Measurements from ENCODE around the gene VPS18.
A peak's percentile ranks its signal among the peaks of the same experiment; 100 is the strongest.

The VPS18 gene

GRCh38 chr15:40894681-40895448, 615 bp downstream of the VPS18 start:
- POLR2A ChIA-PET: interaction anchor here (0.7 to 1.4 kb wide), 7 partner anchors 21 to 305 kb away, joined by 3 to 15 read pairs (median 5); partner anchors contain the start of genes CHAC1 and RHOV
- CTCF ChIA-PET: interaction anchor here (0.6 to 4.7 kb wide), 59 partner anchors 10 to 452 kb away, joined by 3 to 112 read pairs (median 4); partner anchors contain the start of genes CHAC1, CHP1, DLL4 and KNL1
- DNase-seq (ENCODE audit: extremely low spot score): peak; percentile 69
- TF ChIP-seq, protein P1, sequence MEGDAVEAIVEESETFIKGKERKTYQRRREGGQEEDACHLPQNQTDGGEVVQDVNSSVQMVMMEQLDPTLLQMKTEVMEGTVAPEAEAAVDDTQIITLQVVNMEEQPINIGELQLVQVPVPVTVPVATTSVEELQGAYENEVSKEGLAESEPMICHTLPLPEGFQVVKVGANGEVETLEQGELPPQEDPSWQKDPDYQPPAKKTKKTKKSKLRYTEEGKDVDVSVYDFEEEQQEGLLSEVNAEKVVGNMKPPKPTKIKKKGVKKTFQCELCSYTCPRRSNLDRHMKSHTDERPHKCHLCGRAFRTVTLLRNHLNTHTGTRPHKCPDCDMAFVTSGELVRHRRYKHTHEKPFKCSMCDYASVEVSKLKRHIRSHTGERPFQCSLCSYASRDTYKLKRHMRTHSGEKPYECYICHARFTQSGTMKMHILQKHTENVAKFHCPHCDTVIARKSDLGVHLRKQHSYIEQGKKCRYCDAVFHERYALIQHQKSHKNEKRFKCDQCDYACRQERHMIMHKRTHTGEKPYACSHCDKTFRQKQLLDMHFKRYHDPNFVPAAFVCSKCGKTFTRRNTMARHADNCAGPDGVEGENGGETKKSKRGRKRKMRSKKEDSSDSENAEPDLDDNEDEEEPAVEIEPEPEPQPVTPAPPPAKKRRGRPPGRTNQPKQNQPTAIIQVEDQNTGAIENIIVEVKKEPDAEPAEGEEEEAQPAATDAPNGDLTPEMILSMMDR (IDR thresholded peaks at IDR 0.05; ENCODE audit: control extremely low read depth, extremely low read depth, low read depth, missing control alignments): peak; percentile 22

DNA sequence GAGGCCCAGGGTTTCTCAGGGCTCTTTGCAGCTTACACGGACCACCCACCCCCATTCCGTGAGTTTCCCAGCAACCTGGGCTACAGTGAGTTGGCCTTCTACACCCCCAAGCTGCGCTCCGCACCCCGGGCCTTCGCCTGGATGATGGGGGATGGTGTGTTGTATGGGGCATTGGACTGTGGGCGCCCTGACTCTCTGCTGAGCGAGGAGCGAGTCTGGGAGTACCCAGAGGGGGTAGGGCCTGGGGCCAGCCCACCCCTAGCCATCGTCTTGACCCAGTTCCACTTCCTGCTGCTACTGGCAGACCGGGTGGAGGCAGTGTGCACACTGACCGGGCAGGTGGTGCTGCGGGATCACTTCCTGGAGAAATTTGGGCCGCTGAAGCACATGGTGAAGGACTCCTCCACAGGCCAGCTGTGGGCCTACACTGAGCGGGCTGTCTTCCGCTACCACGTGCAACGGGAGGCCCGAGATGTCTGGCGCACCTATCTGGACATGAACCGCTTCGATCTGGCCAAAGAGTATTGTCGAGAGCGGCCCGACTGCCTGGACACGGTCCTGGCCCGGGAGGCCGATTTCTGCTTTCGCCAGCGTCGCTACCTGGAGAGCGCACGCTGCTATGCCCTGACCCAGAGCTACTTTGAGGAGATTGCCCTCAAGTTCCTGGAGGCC, 5.4 kb downstream of the VPS18 start:
- TF ChIP-seq, protein P1 (IDR thresholded peaks at IDR 0.05; ENCODE audit: control extremely low read depth, extremely low read depth, low read depth, missing control alignments): no peak
- no peak for DNase-seq (ENCODE audit: extremely low spot score)
- POLR2A ChIA-PET: no interaction called here
- CTCF ChIA-PET: interaction anchor here (0.8 to 9.6 kb wide), 5 partner anchors 8 to 287 kb away, joined by 3 to 155 read pairs (median 5); partner anchors contain the start of gene RHOV

DNA sequence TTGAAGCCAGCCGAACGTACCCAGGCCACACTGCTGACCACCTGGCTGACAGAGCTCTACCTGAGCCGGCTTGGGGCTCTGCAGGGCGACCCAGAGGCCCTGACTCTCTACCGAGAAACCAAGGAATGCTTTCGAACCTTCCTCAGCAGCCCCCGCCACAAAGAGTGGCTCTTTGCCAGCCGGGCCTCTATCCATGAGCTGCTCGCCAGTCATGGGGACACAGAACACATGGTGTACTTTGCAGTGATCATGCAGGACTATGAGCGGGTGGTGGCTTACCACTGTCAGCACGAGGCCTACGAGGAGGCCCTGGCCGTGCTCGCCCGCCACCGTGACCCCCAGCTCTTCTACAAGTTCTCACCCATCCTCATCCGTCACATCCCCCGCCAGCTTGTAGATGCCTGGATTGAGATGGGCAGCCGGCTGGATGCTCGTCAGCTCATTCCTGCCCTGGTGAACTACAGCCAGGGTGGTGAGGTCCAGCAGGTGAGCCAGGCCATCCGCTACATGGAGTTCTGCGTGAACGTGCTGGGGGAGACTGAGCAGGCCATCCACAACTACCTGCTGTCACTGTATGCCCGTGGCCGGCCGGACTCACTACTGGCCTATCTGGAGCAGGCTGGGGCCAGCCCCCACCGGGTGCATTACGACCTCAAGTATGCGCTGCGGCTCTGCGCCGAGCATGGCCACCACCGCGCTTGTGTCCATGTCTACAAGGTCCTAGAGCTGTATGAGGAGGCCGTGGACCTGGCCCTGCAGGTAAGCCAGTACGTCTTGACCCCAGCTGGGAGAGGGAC, 6.2 kb downstream of the VPS18 start:
- no peak for DNase-seq (ENCODE audit: extremely low spot score)
- TF ChIP-seq, protein P1 (IDR thresholded peaks at IDR 0.05; ENCODE audit: control extremely low read depth, extremely low read depth, low read depth, missing control alignments): no peak
- CTCF ChIA-PET: interaction anchor here (0.6 to 12.1 kb wide), 8 partner anchors 9 to 286 kb away, joined by 3 to 155 read pairs (median 4); partner anchors contain the start of genes DLL4 and RHOV
- POLR2A ChIA-PET: no interaction called here

- ChIA-PET CTCF (interaction anchor here (0.6 to 12.1 kb wide), 6 partner anchors 30 to 285 kb away, joined by 3 to 155 read pairs (median 29); partner anchors contain the start of genes DLL4 and RHOV), POLR2A (no interaction called here)
- no peak for DNase-seq (ENCODE audit: extremely low spot score)
- TF ChIP-seq, protein P1 (IDR thresholded peaks at IDR 0.05; ENCODE audit: control extremely low read depth, extremely low read depth, low read depth, missing control alignments): no peak
Measured at GRCh38 chr15:40901053-40901443, 6.8 kb downstream of the VPS18 start.

GRCh38 chr15:40902605-40903561, 8.6 kb downstream of the VPS18 start:
- TF ChIP-seq, protein P1 (IDR thresholded peaks at IDR 0.05; ENCODE audit: control extremely low read depth, extremely low read depth, low read depth, missing control alignments): peak; percentile 2
- POLR2A ChIA-PET: interaction anchor here (0.6 kb wide), 1 partner anchor 133 kb away, joined by 5 read pairs; no protein-coding TSS in a partner anchor
- CTCF ChIA-PET: interaction anchor here (0.8 to 12.1 kb wide), 33 partner anchors 7 to 430 kb away, joined by 3 to 215 read pairs (median 5); partner anchors contain the start of genes CHAC1, DLL4, GCHFR and NUSAP1
- DNase-seq (ENCODE audit: extremely low spot score): no peak

Data from GM10248 (cell line).